GOT3 (cell line): ENCODE data around the gene PRIMPOL.
A peak's percentile ranks its signal among the peaks of the same experiment; 100 is the strongest.
"Not testable (repeated sequence)": the region's sequence is repeated elsewhere in the genome, so short reads cannot be mapped to it uniquely, and the experiment has no call there.

Experiments used
- DNase-seq: peaks from one replicate; lab custom pipeline; 2025; ENCODE audit warnings: mixed read lengths; lab: John Stamatoyannopoulos, UW

PRIMPOL gene

GRCh38 chr4:184712322-184712721, 62.8 kb downstream of the PRIMPOL start:
- no peak for DNase-seq

- DNase-seq, result no peak
Measured at GRCh38 chr4:184713887-184714286, 64.3 kb downstream of the PRIMPOL start.

- no peak for DNase-seq
Measured at GRCh38 chr4:184715526-184715925, 66.0 kb downstream of the PRIMPOL start.

- no peak for DNase-seq
Measured at GRCh38 chr4:184719407-184719806, 69.9 kb downstream of the PRIMPOL start.

GRCh38 chr4:184721254-184721653, 71.7 kb downstream of the PRIMPOL start:
- DNase-seq, result no peak

- no peak for DNase-seq
Measured at GRCh38 chr4:184722798-184723197, 73.3 kb downstream of the PRIMPOL start.

- no peak for DNase-seq
Measured at GRCh38 chr4:184727430-184727829, 77.9 kb downstream of the PRIMPOL start.

- DNase-seq, result no peak
Measured at GRCh38 chr4:184728858-184729257, 79.3 kb downstream of the PRIMPOL start.

- DNase-seq, result no peak
Measured at GRCh38 chr4:184729946-184730345, 80.4 kb downstream of the PRIMPOL start.

- DNase-seq, result no peak
Measured at GRCh38 chr4:184731056-184731455, 81.5 kb downstream of the PRIMPOL start.

GRCh38 chr4:184732126-184732525, 82.6 kb downstream of the PRIMPOL start:
- no peak for DNase-seq

GRCh38 chr4:184733654-184734524, 84.4 kb downstream of the PRIMPOL start, which contains the start of gene CENPU:
TSS of gene CENPU (minus strand) at chr4:184734096. CDS start at chr4:184734062, 34 bp downstream.
- peak; percentile 59 for DNase-seq

GRCh38 chr4:184734758-184735157, 85.2 kb downstream of the PRIMPOL start:
- no peak for DNase-seq

GRCh38 chr4:184739575-184739974, 90.0 kb downstream of the PRIMPOL start:
- not testable (repeated sequence) for DNase-seq

GRCh38 chr4:184740980-184741391, 91.4 kb downstream of the PRIMPOL start:
- no peak for DNase-seq

- not testable (repeated sequence) for DNase-seq
Measured at GRCh38 chr4:184741651-184742050, 92.1 kb downstream of the PRIMPOL start.

GRCh38 chr4:184743650-184744049, 94.1 kb downstream of the PRIMPOL start:
- no peak for DNase-seq

GRCh38 chr4:184744236-184744635, 94.7 kb downstream of the PRIMPOL start:
- DNase-seq, result no peak
